Measurements from ENCODE around the gene ZNF319.

DNA sequence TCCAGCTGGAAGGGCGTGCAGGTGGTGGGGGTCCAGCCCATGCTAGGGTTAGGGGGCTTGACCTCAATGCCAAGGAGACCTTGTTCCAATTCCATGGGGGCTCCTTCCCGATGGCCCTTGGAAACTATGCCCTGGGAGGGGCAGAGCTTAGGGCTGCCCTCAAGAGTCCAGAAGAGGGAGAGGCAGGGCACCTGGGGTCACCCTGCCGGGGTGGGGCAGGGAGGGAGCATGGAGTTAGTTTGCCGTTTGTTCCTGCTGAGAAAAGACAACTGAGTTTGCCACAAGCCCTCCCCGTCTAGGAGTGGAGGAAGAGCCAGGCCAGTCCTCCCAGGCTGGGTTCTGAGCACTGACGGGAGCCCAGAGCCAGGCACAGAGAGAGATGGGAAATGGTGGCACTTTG is 46.5 kb upstream of the ZNF319 start:
- TF ChIP-seq, protein P1, sequence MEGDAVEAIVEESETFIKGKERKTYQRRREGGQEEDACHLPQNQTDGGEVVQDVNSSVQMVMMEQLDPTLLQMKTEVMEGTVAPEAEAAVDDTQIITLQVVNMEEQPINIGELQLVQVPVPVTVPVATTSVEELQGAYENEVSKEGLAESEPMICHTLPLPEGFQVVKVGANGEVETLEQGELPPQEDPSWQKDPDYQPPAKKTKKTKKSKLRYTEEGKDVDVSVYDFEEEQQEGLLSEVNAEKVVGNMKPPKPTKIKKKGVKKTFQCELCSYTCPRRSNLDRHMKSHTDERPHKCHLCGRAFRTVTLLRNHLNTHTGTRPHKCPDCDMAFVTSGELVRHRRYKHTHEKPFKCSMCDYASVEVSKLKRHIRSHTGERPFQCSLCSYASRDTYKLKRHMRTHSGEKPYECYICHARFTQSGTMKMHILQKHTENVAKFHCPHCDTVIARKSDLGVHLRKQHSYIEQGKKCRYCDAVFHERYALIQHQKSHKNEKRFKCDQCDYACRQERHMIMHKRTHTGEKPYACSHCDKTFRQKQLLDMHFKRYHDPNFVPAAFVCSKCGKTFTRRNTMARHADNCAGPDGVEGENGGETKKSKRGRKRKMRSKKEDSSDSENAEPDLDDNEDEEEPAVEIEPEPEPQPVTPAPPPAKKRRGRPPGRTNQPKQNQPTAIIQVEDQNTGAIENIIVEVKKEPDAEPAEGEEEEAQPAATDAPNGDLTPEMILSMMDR (conservative IDR thresholded peaks at IDR 0.05): no peak
- no peak for TF ChIP-seq ZFX (IDR thresholded peaks at IDR 0.05)
